K562 (cell line): ENCODE measurements around the gene CELF4. TPM values are rescaled to one million over a fixed set of nuclear protein-coding genes. Genes with fewer than 3 reads are reported as not detected.

Experiments
- ATAC-seq: fragments of 200-7000 bp; cut with Tn5 transposase; 3 replicates; pipeline ENCODE4 v1.9.1; 2020; ENCODE audit warnings: moderate library complexity
- BruUV-seq: library from RNA; stranded (reverse); fragments of 400-500 nt; replicated peaks from 2 replicates; lab custom pipeline; 2021; lab: Mats Ljungman, UMichigan
- CTCF ChIA-PET: fragments of 300-600 bp; formaldehyde crosslinking; extraction: SDS; loops from one replicate; lab custom pipeline; 2021; ENCODE audit warnings: low intra/inter-chr PET ratio; lab: Yijun Ruan, JAX
- POLR2A ChIA-PET: fragments of 300-600, 350-650 bp; sonication (Branson Sonifier 250); formaldehyde crosslinking; extraction: SDS; loops from one replicate; lab custom pipeline; 2021; ENCODE audit warnings: antibody characterized with exemption, inconsistent platforms; lab: Yijun Ruan, JAX
- DNase-seq, 4 experiments: peaks; one replicate each; pipeline versions ENCODE4 v3.0.0 to v3.0.0-alpha.2; 2011 to 2018; ENCODE audit warnings: low spot score in 3 of 4, mixed read lengths in 3 of 4; ENCODE audit errors: extremely low read depth in 1 of 4
- FAIRE-seq: peaks from 2 replicates; lab custom pipeline; 2011; peaks lifted over from hg19 to GRCh38; lab: Jason Lieb, UNC
- H2AFZ ChIP-seq: 2 replicates; pipeline ENCODE4 v1.6.0; 2011; ENCODE audit warnings: low read depth, low read length, control low read depth, inconsistent platforms
- H3K27ac ChIP-seq: fragments of 200-600 bp; 3 replicates; pipeline ENCODE4 v1.8.0; 2011; ENCODE audit warnings: low read depth, mild to moderate bottlenecking, control low read depth, inconsistent platforms, low read length, moderate library complexity, mixed read lengths; ENCODE audit errors: extremely low read depth
- H3K27me3 ChIP-seq, 2 experiments: fragments of 300-600 bp in 1 of 2; 2 replicates in 1 of 2; 3 replicates in 1 of 2; pipeline versions ENCODE4 v1.6.0 to v1.8.0; 2011; ENCODE audit warnings: inconsistent platforms in 2 of 2, low read length in 2 of 2, mild to moderate bottlenecking in 1 of 2, mixed read lengths in 1 of 2, moderate library complexity in 1 of 2; ENCODE audit not compliant: control insufficient read depth in 2 of 2, insufficient read depth in 2 of 2
- H3K36me3 ChIP-seq: fragments of 300-600 bp; 3 replicates; pipeline ENCODE4 v1.8.0; 2011; ENCODE audit warnings: mild to moderate bottlenecking, low read length, inconsistent platforms; ENCODE audit not compliant: control insufficient read depth, insufficient read depth
- H3K4me1 ChIP-seq, 2 experiments: fragments of 200-600 bp in 1 of 2; replicated peaks in 1 of 2; 2 replicates in 1 of 2; 3 replicates in 1 of 2; pipeline versions ENCODE4 v1.5.1 to v1.8.0; 2011; ENCODE audit warnings: inconsistent platforms in 2 of 2, low read length in 2 of 2, mild to moderate bottlenecking in 1 of 2, mixed read lengths in 1 of 2, moderate library complexity in 1 of 2; ENCODE audit not compliant: control insufficient read depth in 2 of 2, insufficient read depth in 2 of 2
- H3K4me2 ChIP-seq: 2 replicates; pipeline ENCODE4 v1.6.1; 2011; ENCODE audit warnings: low read length, control low read depth, inconsistent platforms, mixed read lengths; ENCODE audit not compliant: insufficient read depth
- H3K4me3 ChIP-seq: fragments of 200-600 bp; sonication (generic), shearing (Covaris generic); 2 replicates; pipeline ENCODE4 v1.5.1; 2016; ENCODE audit warnings: control low read depth, inconsistent platforms
- H3K79me2 ChIP-seq: fragments of 200-600 bp; 3 replicates; pipeline ENCODE4 v1.8.0; 2011; ENCODE audit warnings: low read length, inconsistent platforms; ENCODE audit not compliant: control insufficient read depth, insufficient read depth
- H3K9ac ChIP-seq, 2 experiments: 2 replicates each; pipeline versions ENCODE4 v1.6.0 to v1.6.1; 2011; ENCODE audit warnings: low read depth in 2 of 2, low read length in 2 of 2, control low read depth in 1 of 2, inconsistent platforms in 1 of 2, mild to moderate bottlenecking in 1 of 2, mixed read lengths in 1 of 2; ENCODE audit not compliant: insufficient read depth in 1 of 2
- H3K9me1 ChIP-seq: one replicate; pipeline ENCODE4 v1.6.0; 2011; ENCODE audit warnings: inconsistent platforms, mild to moderate bottlenecking, low read length, moderate library complexity; ENCODE audit not compliant: control insufficient read depth, insufficient read depth
- H3K9me3 ChIP-seq: replicated peaks from 2 replicates; pipeline ENCODE4 v1.5.1; 2011; ENCODE audit warnings: low read depth, low read length, inconsistent platforms; ENCODE audit not compliant: control insufficient read depth, insufficient read depth
- H4K20me1 ChIP-seq: replicated peaks from 2 replicates; pipeline ENCODE4 v1.6.1; 2011; ENCODE audit warnings: low read length, inconsistent platforms, mixed read lengths; ENCODE audit not compliant: control insufficient read depth, insufficient read depth
- FOXM1 ChIP-seq, 2 experiments: fragments of 450-650 bp in 1 of 2; sonication (generic) in 1 of 2; formaldehyde crosslinking in 1 of 2; IDR thresholded peaks; 2 replicates each; pipeline versions ENCODE4 v1.6.1 to v1.9.0; 2017 to 2022; ENCODE audit warnings: low read depth in 2 of 2, mild to moderate bottlenecking in 2 of 2, missing genetic modification reagents in 1 of 2, moderate library complexity in 1 of 2
- HNRNPK ChIP-seq: fragments of 200-400 bp; formaldehyde crosslinking; IDR thresholded peaks from one replicate; pipeline ENCODE4 v1.6.1; 2018; ENCODE audit warnings: mild to moderate bottlenecking, low read depth, low read length; ENCODE audit not compliant: poor library complexity, severe bottlenecking
- RAD21 ChIP-seq, 2 experiments: fragments of 250-450 bp in 1 of 2; fragments of 450-650 bp in 1 of 2; sonication (Bioruptor Pico) in 1 of 2; formaldehyde crosslinking in 1 of 2; IDR thresholded peaks in 1 of 2; conservative IDR thresholded peaks in 1 of 2; 2 replicates each; pipeline versions ENCODE4 v1.4.0 to v1.8.0; 2020 to 2022; ENCODE audit warnings: mild to moderate bottlenecking in 2 of 2, moderate library complexity in 1 of 2
- WGBS: fragments of 100-300 bp; shearing (Covaris generic); methylation state at CpG from one replicate; pipeline ENCODE4 v1.1.6; 2016; ENCODE audit warnings: low coverage, mixed read lengths; ENCODE audit not compliant: insufficient coverage; ENCODE audit errors: missing lambda C conversion rate; 5-methylcytosine and 5-hydroxymethylcytosine counted together
- in situ Hi-C: fragments of 300-500 bp; cut with MboI; formaldehyde crosslinking; loops from 4 replicates; pipeline ENCODE4 v1.15.0; 2018; ENCODE audit warnings: inconsistent platforms, mixed read lengths
- intact Hi-C: fragments of 100-400 bp; cut with micrococcal nuclease; formaldehyde crosslinking; loops from 2 replicates; pipeline ENCODE4 v1.14.2; 2022
- polyA plus RNA-seq, 8 experiments: library from polyadenylated mRNA; depleted of rRNA in 4 of 8; stranded (reverse) in 5 of 8; unstranded in 3 of 8; fragments of >200 nt; fragmentation: Nextera tagmentation in 2 of 8; fragmentation: Illumina TruSeq in 1 of 8; extraction: Ambion mirVana in 2 of 8; extraction: Trizol in 1 of 8; gene quantifications; 2 replicates each; pipeline versions ENCODE4 v1.2.1 to v1.2.3, GENCODE V29; 2011 to 2014; ENCODE audit warnings: inconsistent platforms in 1 of 8, missing spikeins in 1 of 8
- total RNA-seq, 7 experiments: library from RNA; depleted of rRNA in 6 of 7; stranded (reverse); fragments of >200 nt in 6 of 7; fragmentation: Illumina TruSeq in 2 of 7; extraction: Trizol in 2 of 7; gene quantifications; 2 replicates each; pipeline versions ENCODE4 v1.2.1 to v1.2.3, GENCODE V29; 2011 to 2021; ENCODE audit warnings: low replicate concordance in 1 of 7
- TF ChIP-seq, protein P1 (sequence below), 3 experiments: IDR thresholded peaks in 2 of 3; conservative IDR thresholded peaks in 1 of 3; 2 replicates each; pipeline ENCODE4 v1.5.1; 2011 to 2012; ENCODE audit warnings: low read length in 3 of 3, mild to moderate bottlenecking in 3 of 3, control low read depth in 2 of 3, improper control_type of control experiment in 1 of 3, inconsistent platforms in 1 of 3, low read depth in 1 of 3, mixed read lengths in 1 of 3, moderate library complexity in 1 of 3; ENCODE audit not compliant: insufficient read depth in 2 of 3
- TF ChIP-seq, protein P2 (sequence below), 3 experiments: fragments of 200-800 bp in 1 of 3; sonication (Bioruptor generic) in 1 of 3; sonication (generic) in 1 of 3; formaldehyde crosslinking in 1 of 3; IDR thresholded peaks; 2 replicates each; pipeline versions ENCODE4 v1.6.1 to v1.8.0; 2016 to 2022; ENCODE audit warnings: mild to moderate bottlenecking in 2 of 3, missing compliant biosample characterization in 2 of 3, missing genetic modification characterization in 2 of 3, missing genetic modification reagents in 1 of 3

The CELF4 gene
- total and polyA plus RNA-seq, 9 of the 15 experiments (the other 6 are each of a cell fraction or from before 2014, with no cell fraction given): 0.04 to 0.24 (median 0.07) TPM; not detected in 3

DNA sequence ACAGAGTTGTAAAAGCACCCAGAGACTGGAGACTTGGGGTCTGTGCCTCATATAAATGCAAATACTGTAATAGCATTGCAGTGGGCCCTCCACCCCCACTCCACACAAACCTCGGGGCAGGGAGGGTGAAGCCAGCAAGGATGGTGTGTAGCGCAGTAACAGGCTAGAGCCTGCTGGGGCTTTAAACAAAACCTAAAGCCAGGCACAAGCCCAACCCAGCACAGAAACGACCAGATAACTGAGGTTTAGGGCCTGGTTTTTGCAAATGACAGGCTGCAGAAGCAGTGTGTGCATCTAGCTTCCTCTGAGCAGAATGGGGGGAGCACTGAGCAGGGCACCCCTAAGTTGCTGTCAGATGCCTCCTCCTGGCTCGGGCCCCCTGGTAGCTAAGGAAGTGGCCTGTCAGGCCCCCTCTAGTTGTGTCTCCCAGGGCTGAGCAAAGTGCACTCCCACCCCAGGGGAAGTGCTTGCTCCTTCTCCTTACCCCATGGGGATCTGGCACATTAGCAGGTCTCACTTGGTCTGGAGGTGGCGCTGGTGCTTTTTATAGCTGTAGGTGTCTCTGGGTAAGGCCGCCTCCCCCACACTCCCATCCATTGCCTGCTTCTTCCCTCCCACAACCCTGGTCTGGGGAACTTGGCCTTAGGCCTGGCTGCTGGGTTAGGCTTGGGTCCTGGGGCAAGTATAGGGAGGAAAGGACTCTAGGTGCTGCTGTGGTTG is 135.1 kb downstream of the CELF4 start:
- WGBS: 0% methylated on average over 6 of the region's 6 CpGs
- CTCF ChIA-PET: no interaction called here
- TF ChIP-seq, protein P1, sequence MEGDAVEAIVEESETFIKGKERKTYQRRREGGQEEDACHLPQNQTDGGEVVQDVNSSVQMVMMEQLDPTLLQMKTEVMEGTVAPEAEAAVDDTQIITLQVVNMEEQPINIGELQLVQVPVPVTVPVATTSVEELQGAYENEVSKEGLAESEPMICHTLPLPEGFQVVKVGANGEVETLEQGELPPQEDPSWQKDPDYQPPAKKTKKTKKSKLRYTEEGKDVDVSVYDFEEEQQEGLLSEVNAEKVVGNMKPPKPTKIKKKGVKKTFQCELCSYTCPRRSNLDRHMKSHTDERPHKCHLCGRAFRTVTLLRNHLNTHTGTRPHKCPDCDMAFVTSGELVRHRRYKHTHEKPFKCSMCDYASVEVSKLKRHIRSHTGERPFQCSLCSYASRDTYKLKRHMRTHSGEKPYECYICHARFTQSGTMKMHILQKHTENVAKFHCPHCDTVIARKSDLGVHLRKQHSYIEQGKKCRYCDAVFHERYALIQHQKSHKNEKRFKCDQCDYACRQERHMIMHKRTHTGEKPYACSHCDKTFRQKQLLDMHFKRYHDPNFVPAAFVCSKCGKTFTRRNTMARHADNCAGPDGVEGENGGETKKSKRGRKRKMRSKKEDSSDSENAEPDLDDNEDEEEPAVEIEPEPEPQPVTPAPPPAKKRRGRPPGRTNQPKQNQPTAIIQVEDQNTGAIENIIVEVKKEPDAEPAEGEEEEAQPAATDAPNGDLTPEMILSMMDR (IDR thresholded peaks at IDR 0.05 in 2 of 3, conservative IDR thresholded peaks at IDR 0.05 in 1 of 3; ENCODE audit: insufficient read depth in 2 of 3, low read depth in 1 of 3, low read length in 3 of 3): peak in 1 of 3 experiments; percentile 31; a peak in 2 of 6 replicates
- TF ChIP-seq HNRNPK: no peak
- TF ChIP-seq FOXM1 (IDR thresholded peaks at IDR 0.05; ENCODE audit: low read depth): no peak
- no peak for TF ChIP-seq FOXM1 (CRISPR knock-in tag; IDR thresholded peaks at IDR 0.05; ENCODE audit: low read depth)
- TF ChIP-seq RAD21 (CRISPR knock-in tag; conservative IDR thresholded peaks at IDR 0.05 in 1 of 2, IDR thresholded peaks at IDR 0.05 in 1 of 2): 0 out of 4 replicates have a peak, but pooled peaks of 1 of the 2 experiments have one; percentile 12
- TF ChIP-seq, protein P2, sequence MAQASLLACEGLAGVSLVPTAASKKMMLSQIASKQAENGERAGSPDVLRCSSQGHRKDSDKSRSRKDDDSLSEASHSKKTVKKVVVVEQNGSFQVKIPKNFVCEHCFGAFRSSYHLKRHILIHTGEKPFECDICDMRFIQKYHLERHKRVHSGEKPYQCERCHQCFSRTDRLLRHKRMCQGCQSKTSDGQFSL (CRISPR knock-in tag; IDR thresholded peaks at IDR 0.05): no peak
- TF ChIP-seq, protein P2 (tag; IDR thresholded peaks at IDR 0.05): no peak
- DNase-seq (peak in 3 of 4 experiments; percentile 18 to 27 (median 21)), ATAC-seq (peak; percentile 60), FAIRE-seq (no peak)
- in situ Hi-C loops (no loop called here), intact Hi-C loops (no loop called here)
- BruUV-seq: no TSS peak
- POLR2A ChIA-PET: no interaction called here
- Histone ChIP-seq H3K79me2 (no peaks in the 10 kb centered on the region), H3K9me3 (no peaks in the 10 kb centered on the region), H3K36me3 (no peaks in the 10 kb centered on the region), H3K9me1 (no peaks in the 10 kb centered on the region), H3K27ac (no peak overlapping the region), H2AFZ (no peak overlapping the region), H4K20me1 (no peaks in the 10 kb centered on the region), H3K27me3 (no peaks in the 10 kb centered on the region; a peak in 1 of 5 replicates), H3K9ac (no peak overlapping the region), H3K4me2 (no peak overlapping the region), H3K4me3 (no peak overlapping the region), H3K4me1 (no peaks in the 10 kb centered on the region)
